ENCODE measurements around the gene FBXW8.
A peak's percentile ranks its signal among the peaks of the same experiment; 100 is the strongest.

The FBXW8 gene

GRCh38 chr12:116887244-116887643 is 23.5 kb upstream of the FBXW8 start:
- no peak for DNase-seq

- DNase-seq: no peak
Observed at GRCh38 chr12:116887897-116888296, 22.9 kb upstream of the FBXW8 start.

- DNase-seq: no peak
Observed at GRCh38 chr12:116890330-116890729, 20.4 kb upstream of the FBXW8 start.

- DNase-seq: no peak
Observed at GRCh38 chr12:116891019-116891418, 19.7 kb upstream of the FBXW8 start.

GRCh38 chr12:116892349-116893140 is 18.2 kb upstream of the FBXW8 start:
- DNase-seq: peak in 1 of 2 experiments; percentile 7

- DNase-seq: no peak
Observed at GRCh38 chr12:116894913-116895312, 15.8 kb upstream of the FBXW8 start.

GRCh38 chr12:116896411-116896924 is 14.3 kb upstream of the FBXW8 start:
- DNase-seq: no peak

GRCh38 chr12:116897476-116897875 is 13.3 kb upstream of the FBXW8 start:
- DNase-seq: no peak

GRCh38 chr12:116898669-116899068 is 12.1 kb upstream of the FBXW8 start:
- DNase-seq: no peak

- DNase-seq: no peak
Observed at GRCh38 chr12:116901612-116902011, 9.1 kb upstream of the FBXW8 start.

- DNase-seq: no peak
Observed at GRCh38 chr12:116903818-116904217, 6.9 kb upstream of the FBXW8 start.

GRCh38 chr12:116906285-116906684 is 4.5 kb upstream of the FBXW8 start:
- DNase-seq: no peak

GRCh38 chr12:116910280-116910644 is 488 bp upstream of the FBXW8 start:
- no peak for DNase-seq

- DNase-seq: no peak
Observed at GRCh38 chr12:116915326-116915725, 4.6 kb downstream of the FBXW8 start.

GRCh38 chr12:116916122-116916521 is 5.4 kb downstream of the FBXW8 start:
- no peak for DNase-seq

GRCh38 chr12:116916714-116917114 is 6.0 kb downstream of the FBXW8 start:
- peak; percentile 76 to 85 for DNase-seq

- no peak for DNase-seq
Observed at GRCh38 chr12:116918464-116918863, 7.7 kb downstream of the FBXW8 start.

- DNase-seq: no peak
Observed at GRCh38 chr12:116919247-116919661, 8.5 kb downstream of the FBXW8 start.

- DNase-seq: no peak
Observed at GRCh38 chr12:116919706-116920485, 9.1 kb downstream of the FBXW8 start.

GRCh38 chr12:116920939-116921338 is 10.2 kb downstream of the FBXW8 start:
- no peak for DNase-seq

GRCh38 chr12:116922194-116922897 is 11.6 kb downstream of the FBXW8 start:
- DNase-seq: no peak

- peak in 1 of 2 experiments; percentile 2 for DNase-seq
Observed at GRCh38 chr12:116924558-116925453, 14.1 kb downstream of the FBXW8 start.

Data from SHP77 (cell line).